Inflammatory macrophage treated with lipopolysaccharide for 4 hours (primary cell): ENCODE measurements around the gene MED8.

Experiments used
- DNase-seq: peaks from one replicate; pipeline ENCODE4 v3.0.0-alpha.2; 2020

Gene MED8

GRCh38 chr1:43389326-43390313 is at the start of gene MED8, which contains the start of gene SZT2:
TSS of gene MED8 (minus strand) at chr1:43389800. CDS start at chr1:43389764, 36 bp downstream.
TSS of gene SZT2 (plus strand) at chr1:43389899. CDS start at chr1:43389969, 70 bp downstream.
- DNase-seq, result peak; percentile 96

- DNase-seq, result no peak
Observed at GRCh38 chr1:43438953-43439581, 49.5 kb upstream of the MED8 start.

- DNase-seq, result no peak
Observed at GRCh38 chr1:43438576-43438952, 49.0 kb upstream of the MED8 start.

- DNase-seq, result no peak
Observed at GRCh38 chr1:43438006-43438405, 48.4 kb upstream of the MED8 start.

- DNase-seq, result no peak
Observed at GRCh38 chr1:43437031-43437973, 47.7 kb upstream of the MED8 start.

GRCh38 chr1:43436371-43436770 is 46.8 kb upstream of the MED8 start:
- DNase-seq, result no peak

GRCh38 chr1:43435146-43436145 is 45.8 kb upstream of the MED8 start:
- DNase-seq, result no peak

GRCh38 chr1:43434256-43434655 is 44.7 kb upstream of the MED8 start:
- no peak for DNase-seq

DNA sequence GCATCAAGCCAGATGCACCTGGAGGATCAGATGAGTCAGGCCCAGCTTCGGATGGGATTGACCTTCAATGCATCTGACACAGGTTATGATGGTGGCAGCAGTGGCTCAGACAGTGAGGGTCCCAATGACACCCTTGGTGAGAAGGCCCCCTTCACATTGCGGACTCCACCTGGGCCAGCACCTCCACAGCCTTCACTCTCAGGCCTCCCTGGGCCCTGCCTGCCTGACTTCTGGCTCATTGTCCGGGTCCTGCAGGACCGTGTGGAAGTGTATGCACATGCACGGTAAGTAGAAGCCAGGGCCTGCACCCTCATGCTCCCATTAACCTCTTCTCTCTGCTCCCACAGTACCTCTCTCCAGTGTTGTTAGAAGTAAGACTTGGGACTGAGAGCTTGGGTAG is 43.3 kb upstream of the MED8 start:
- DNase-seq, result no peak

GRCh38 chr1:43432171-43432860 is 42.7 kb upstream of the MED8 start:
- DNase-seq, result no peak

DNA sequence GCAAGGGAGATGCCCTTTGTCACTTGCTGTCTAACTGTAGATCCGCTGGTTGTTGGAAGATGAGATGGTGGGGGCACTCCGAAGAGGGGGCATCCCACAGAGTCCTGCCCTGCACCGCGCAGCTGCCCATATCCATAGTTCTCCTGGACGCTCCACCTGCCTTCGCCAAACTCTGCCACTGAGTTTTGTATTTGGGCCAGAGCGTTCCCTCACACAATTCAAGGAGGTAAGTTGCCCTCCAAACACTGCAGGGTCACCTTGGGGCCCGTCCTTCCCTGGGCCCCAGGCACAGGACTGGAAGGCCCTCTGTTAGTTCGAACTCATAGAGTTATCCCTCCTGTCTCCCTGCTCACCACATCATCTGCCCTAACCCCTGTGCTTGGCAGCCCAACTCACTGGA is 42.1 kb upstream of the MED8 start:
- DNase-seq, result no peak

GRCh38 chr1:43430831-43431230 is 41.2 kb upstream of the MED8 start:
- no peak for DNase-seq

DNA sequence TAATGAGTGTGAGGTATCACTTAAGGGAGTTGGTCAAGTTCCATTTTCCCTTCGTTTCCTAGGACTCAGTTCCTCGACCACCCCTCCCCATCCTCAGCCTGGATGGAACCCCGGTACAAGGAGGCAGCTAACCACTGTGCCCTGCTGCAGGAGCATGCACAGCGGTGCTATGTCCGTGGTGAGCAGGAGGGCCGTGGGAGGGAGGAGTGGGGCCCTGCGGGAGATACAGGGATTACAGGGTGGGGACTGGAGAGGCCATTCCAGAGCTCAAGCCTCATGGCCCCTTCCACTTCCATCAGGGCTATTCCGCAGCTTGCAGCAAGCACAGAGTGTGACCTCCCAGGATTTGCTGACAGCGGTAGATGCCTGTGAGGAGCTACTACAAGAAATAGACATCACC is 38.3 kb upstream of the MED8 start:
- DNase-seq, result no peak

DNA sequence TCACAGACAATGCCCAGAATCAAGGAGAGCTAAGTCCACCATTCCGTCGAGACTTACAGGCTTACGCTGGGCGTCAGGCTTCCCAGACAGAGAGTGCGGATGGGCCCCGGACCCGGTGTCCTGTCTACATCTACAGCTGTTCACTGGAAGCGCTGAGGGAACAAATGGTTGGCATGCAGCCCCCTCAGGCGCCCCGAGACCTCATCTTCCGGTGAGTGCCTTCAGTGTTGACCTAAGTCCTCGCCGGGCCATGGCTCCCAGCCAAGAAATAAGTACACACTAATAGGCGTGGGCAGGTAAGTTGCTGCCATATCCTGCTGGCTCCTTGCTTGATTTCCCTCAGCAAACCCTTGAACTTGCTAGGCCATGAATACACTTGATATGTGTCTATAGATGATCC is 37.9 kb upstream of the MED8 start:
- no peak for DNase-seq

DNA sequence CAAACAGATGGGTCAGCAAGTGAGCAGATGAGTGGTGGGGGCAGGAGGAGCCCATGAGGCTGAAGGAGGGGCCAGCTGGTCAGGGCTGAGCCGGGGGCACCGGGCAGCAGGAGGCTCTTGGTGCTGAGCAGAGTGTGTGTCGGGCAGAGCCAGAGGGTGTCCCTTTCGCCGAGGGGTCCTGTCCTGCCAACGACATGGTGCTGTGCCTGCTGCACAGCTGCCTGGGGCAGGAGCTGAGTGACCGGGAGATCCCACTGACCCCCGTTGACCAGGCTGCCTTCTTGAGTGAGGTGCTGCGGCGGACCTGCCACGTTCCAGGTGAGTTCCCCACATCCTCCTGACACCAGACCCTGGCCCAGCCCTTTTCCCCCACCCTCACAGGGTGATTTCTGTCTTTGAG is 36.6 kb upstream of the MED8 start:
- no peak for DNase-seq

- no peak for DNase-seq
Observed at GRCh38 chr1:43425045-43425444, 35.4 kb upstream of the MED8 start.

DNA sequence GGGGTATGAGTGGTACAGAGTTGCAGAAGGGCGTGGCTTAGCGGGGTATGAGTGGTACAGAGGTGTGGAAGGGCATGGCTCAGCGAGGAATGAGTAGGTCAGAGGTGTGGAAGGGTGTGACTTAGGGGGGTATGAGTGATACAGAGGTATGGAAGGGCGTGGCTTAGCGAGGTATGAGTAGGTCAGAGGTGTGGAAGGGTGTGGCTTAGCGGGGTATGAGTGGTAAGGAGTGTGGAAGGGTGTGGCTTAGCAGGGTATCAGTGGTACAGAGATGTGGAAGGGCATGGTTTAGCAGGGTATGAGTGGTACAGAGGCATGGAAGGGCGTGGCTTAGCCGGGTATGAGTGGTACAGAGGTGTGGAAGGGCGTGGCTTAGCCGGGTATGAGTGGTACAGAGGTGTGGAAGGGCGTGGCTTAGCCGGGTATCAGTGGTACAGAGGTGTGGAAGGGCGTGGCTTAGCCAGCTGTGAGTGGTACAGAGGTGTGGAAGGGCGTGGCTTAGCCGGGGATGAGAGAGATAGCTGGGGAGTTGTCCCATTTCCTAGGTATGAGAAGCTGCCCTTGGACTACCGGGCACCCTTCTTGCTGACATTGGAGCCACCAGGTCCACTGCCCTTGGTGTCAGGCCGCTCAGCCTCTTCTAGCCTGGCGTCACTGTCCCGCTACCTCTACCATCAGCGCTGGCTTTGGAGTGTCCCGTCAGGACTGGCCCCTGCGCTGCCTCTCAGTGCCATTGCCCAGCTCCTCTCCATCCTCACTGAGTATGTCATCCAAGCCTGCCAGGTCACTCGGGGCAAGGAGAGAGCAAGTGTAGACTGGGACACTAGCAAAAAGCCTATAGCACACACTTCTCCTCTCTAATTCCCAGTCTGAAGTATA is 34.3 kb upstream of the MED8 start:
- DNase-seq, result no peak

DNA sequence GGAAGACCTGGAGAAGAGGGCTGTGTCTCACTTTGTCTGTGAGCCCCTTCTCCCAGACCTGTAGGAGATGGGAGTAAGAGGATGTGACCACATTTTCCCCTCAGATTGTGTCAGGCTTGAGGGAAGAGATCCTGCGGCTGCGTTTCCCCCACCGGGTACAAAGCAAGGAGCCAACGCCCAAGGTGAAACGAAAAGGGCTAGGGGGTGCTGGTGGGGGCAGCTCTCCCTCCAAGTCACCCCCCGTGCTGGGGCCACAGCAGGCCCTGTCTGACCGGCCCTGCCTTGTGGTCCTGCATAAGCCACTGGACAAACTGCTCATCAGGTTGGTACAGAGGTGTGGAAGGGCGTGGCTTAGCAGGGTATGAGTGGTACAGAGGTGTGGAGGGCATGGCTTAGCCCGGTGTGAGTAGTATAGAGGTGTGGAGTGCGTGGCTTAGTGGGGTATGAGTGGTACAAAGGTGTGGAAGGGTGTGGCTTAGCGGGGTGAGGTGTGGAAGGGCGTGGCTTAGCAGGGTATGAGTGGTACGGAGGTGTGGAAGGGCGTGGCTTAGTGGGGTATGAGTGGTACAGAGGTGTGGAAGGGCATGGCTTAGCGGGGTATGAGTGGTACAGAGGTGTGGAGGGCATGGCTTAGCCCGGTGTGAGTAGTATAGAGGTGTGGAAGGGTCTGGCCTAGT is 33.5 kb upstream of the MED8 start:
- no peak for DNase-seq

GRCh38 chr1:43421976-43422750 is 32.6 kb upstream of the MED8 start:
- DNase-seq, result no peak
